ENCODE results near the gene ROR1. TPM values are rescaled to one million over a fixed set of nuclear protein-coding genes. Genes with fewer than 3 reads are reported as not detected.

The ROR1 gene
- total RNA-seq, 1 donor from 2014 or later, result 30.3 TPM

DNA sequence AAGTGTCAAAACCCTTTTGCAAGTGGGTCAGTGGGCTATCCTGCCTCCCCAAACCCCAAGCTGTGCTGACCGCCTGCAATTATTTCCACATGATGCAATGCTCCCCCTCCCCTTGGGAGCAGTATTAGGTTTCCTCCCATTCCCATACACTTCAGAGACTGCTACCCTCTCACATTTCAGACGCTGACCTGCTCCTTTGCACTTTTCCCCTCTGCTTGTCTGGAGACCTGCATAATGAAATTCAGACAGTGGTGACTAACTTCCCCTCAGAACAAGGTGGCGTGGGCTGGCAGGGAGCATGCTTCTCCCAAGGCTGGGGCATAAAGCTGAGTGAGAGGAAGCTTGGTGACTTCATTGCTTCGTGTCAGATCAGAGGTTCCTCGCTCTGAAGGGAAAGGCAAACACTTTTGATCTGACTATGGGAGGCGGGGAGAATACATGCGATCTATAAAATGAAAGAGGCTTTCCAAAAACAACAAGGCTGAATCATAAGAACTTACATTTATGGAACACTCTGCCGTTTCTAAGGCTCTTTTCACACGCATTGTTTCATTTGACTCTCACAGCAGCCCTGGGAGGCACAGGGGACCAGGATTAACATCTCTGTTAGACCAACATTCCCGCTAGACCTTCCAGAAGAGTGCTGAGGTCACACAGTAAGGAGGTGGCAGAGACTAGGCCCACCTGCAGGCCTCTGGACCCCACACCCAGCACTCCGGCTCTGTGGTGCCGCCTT is 27.5 kb upstream of the ROR1 start:
- Histone ChIP-seq H3K9me3 (ENCODE audit: low read depth) (no peaks in the 10 kb centered on the region), H3K27ac (no peak overlapping the region), H2AFZ (replicated peaks) (peak overlapping the region; percentile 86), H4K20me1 (ENCODE audit: low read depth) (no peaks in the 10 kb centered on the region), H3K79me2 (ENCODE audit: low read depth) (no peaks in the 10 kb centered on the region), H3F3A (ENCODE audit: low read depth) (no peaks in the 10 kb centered on the region), H3K36me3 (no peaks in the 10 kb centered on the region), H3K27me3 (no peaks in the 10 kb centered on the region), H3K4me3 (no peak overlapping the region), H3K4me2 (peak overlapping the region; percentile 53), H3K4me1 (peaks cover 20% of the 10 kb centered on the region), H3K9ac (no peak overlapping the region)
- H3K4me3 Mint-ChIP-seq, result peak overlapping the region; percentile 22
- peak; percentile 48 for DNase-seq (ENCODE audit: low spot score)
- peaks cover 20% of the 10 kb centered on the region for H3K4me1 Mint-ChIP-seq
- TF ChIP-seq EZH2phosphoT487 (IDR thresholded peaks at IDR 0.05) (no peak), EZH2 (IDR thresholded peaks at IDR 0.05) (no peak)
- TF ChIP-seq, protein P1, sequence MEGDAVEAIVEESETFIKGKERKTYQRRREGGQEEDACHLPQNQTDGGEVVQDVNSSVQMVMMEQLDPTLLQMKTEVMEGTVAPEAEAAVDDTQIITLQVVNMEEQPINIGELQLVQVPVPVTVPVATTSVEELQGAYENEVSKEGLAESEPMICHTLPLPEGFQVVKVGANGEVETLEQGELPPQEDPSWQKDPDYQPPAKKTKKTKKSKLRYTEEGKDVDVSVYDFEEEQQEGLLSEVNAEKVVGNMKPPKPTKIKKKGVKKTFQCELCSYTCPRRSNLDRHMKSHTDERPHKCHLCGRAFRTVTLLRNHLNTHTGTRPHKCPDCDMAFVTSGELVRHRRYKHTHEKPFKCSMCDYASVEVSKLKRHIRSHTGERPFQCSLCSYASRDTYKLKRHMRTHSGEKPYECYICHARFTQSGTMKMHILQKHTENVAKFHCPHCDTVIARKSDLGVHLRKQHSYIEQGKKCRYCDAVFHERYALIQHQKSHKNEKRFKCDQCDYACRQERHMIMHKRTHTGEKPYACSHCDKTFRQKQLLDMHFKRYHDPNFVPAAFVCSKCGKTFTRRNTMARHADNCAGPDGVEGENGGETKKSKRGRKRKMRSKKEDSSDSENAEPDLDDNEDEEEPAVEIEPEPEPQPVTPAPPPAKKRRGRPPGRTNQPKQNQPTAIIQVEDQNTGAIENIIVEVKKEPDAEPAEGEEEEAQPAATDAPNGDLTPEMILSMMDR (IDR thresholded peaks at IDR 0.05), result no peak
- no peaks in the 10 kb centered on the region for H3K9me3 Mint-ChIP-seq
- H3K27ac Mint-ChIP-seq, result peak overlapping the region; percentile 89
- peaks cover 6% of the 10 kb centered on the region for H3K27me3 Mint-ChIP-seq (ENCODE audit: insufficient read depth, low read depth)
- H3K36me3 Mint-ChIP-seq, result no peaks in the 10 kb centered on the region

GRCh38 chr1:63747445-63747844 is 26.4 kb upstream of the ROR1 start:
- no peaks in the 10 kb centered on the region for H3K9me3 Mint-ChIP-seq
- peak overlapping the region; percentile 34 for H3K27ac Mint-ChIP-seq
- H4K20me1 ChIP-seq (ENCODE audit: low read depth), result no peaks in the 10 kb centered on the region
- H3K36me3 ChIP-seq, result no peaks in the 10 kb centered on the region
- H3K27ac ChIP-seq, result no peak overlapping the region
- peaks cover 20% of the 10 kb centered on the region for H3K4me1 Mint-ChIP-seq
- H3K4me3 ChIP-seq, result no peak overlapping the region
- DNase-seq (ENCODE audit: low spot score), result no peak
- H3K9ac ChIP-seq, result no peak overlapping the region
- H3K4me1 ChIP-seq, result peaks cover 20% of the 10 kb centered on the region
- H2AFZ ChIP-seq (replicated peaks), result peak overlapping the region; percentile 52
- H3K4me2 ChIP-seq, result peak overlapping the region; percentile 13
- no peaks in the 10 kb centered on the region for H3F3A ChIP-seq (ENCODE audit: low read depth)
- H3K27me3 ChIP-seq, result no peaks in the 10 kb centered on the region
- H3K27me3 Mint-ChIP-seq (ENCODE audit: insufficient read depth, low read depth), result peaks cover 6% of the 10 kb centered on the region
- H3K9me3 ChIP-seq (ENCODE audit: low read depth), result no peaks in the 10 kb centered on the region
- no peak for TF ChIP-seq EZH2phosphoT487 (IDR thresholded peaks at IDR 0.05)
- TF ChIP-seq, protein P1 (IDR thresholded peaks at IDR 0.05), result no peak
- no peak for TF ChIP-seq EZH2 (IDR thresholded peaks at IDR 0.05)
- H3K79me2 ChIP-seq (ENCODE audit: low read depth), result no peaks in the 10 kb centered on the region
- H3K36me3 Mint-ChIP-seq, result no peaks in the 10 kb centered on the region
- H3K4me3 Mint-ChIP-seq, result no peak overlapping the region

DNA sequence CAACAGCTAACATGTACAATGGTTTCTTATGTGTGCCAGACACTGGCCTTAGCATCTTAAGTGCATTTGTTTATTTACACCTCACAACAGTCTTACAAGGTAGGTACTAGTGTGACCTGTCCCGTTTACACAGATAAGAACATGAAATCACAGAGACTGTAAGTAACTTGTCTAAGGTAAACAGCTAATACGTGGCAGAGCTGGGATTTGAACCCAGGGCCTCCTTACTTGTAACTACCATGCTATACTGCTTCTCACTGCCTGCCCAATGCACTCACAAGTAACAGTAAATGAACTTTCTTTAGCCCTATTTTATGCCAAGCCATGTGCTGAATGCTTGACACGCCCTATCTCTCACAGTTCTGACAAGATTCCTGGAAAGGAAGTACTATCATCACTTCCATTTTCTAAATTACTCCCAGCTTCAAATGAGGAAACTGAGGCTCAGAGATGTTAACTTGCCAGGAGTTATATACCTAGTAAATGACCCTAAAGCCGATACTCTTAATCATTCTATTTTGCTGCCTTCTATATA is 25.7 kb upstream of the ROR1 start:
- H3K9me3 Mint-ChIP-seq, result no peaks in the 10 kb centered on the region
- no peak overlapping the region for H3K27ac ChIP-seq
- no peak overlapping the region for H3K27ac Mint-ChIP-seq

More for the DNA sequence above, 25.7 kb upstream of the ROR1 start:
- Histone ChIP-seq H3K9me3 (ENCODE audit: low read depth) (no peaks in the 10 kb centered on the region), H3K9ac (no peak overlapping the region), H3K36me3 (no peaks in the 10 kb centered on the region), H3K79me2 (ENCODE audit: low read depth) (no peaks in the 10 kb centered on the region), H3K4me1 (peaks cover 20% of the 10 kb centered on the region), H3K4me2 (no peak overlapping the region), H3F3A (ENCODE audit: low read depth) (no peaks in the 10 kb centered on the region), H4K20me1 (ENCODE audit: low read depth) (no peaks in the 10 kb centered on the region), H3K27me3 (no peaks in the 10 kb centered on the region), H2AFZ (replicated peaks) (no peak overlapping the region), H3K4me3 (no peak overlapping the region)
- Mint-ChIP-seq H3K36me3 (no peaks in the 10 kb centered on the region), H3K27me3 (ENCODE audit: insufficient read depth, low read depth) (peaks cover 4% of the 10 kb centered on the region), H3K4me1 (peaks cover 20% of the 10 kb centered on the region), H3K4me3 (no peak overlapping the region)
- no peak for TF ChIP-seq EZH2phosphoT487 (IDR thresholded peaks at IDR 0.05)
- no peak for TF ChIP-seq EZH2 (IDR thresholded peaks at IDR 0.05)
- TF ChIP-seq, protein P1 (IDR thresholded peaks at IDR 0.05), result no peak
- no peak for DNase-seq (ENCODE audit: low spot score)

Measured in neural progenitor cell (in vitro differentiated cells).